SK-N-SH (cell line): ENCODE results near the gene IL1RAP.

Source experiments
- CTCF ChIP-seq: fragments of 200-600 bp; sonication (generic); IDR thresholded peaks from 2 replicates; pipeline ENCODE4 v1.6.1; 2017; ENCODE audit warnings: antibody characterized with exemption, mild to moderate bottlenecking, moderate library complexity
- MXI1 ChIP-seq: IDR thresholded peaks from 2 replicates; pipeline ENCODE4 v1.6.1; 2012; ENCODE audit warnings: mild to moderate bottlenecking, low read depth, low read length, improper control_type of control experiment
- RFX5 ChIP-seq: IDR thresholded peaks from 2 replicates; pipeline ENCODE4 v1.6.1; 2012; ENCODE audit warnings: mild to moderate bottlenecking, improper control_type of control experiment, low read length

- TF ChIP-seq CTCF (no peak), RFX5 (no peak), MXI1 (no peak)
Measured at GRCh38 chr3:190537146-190537545, 23.3 kb downstream of the IL1RAP start.
